NCI-H82 treated with DMSO at 0.1 percent for 48 hours (cell line): Measurements from ENCODE around the gene SH3TC2.

Source experiments
- DNase-seq: peaks from one replicate; lab custom pipeline; 2025; ENCODE audit not compliant: unreplicated experiment; lab: John Stamatoyannopoulos, UW

SH3TC2 gene

DNA sequence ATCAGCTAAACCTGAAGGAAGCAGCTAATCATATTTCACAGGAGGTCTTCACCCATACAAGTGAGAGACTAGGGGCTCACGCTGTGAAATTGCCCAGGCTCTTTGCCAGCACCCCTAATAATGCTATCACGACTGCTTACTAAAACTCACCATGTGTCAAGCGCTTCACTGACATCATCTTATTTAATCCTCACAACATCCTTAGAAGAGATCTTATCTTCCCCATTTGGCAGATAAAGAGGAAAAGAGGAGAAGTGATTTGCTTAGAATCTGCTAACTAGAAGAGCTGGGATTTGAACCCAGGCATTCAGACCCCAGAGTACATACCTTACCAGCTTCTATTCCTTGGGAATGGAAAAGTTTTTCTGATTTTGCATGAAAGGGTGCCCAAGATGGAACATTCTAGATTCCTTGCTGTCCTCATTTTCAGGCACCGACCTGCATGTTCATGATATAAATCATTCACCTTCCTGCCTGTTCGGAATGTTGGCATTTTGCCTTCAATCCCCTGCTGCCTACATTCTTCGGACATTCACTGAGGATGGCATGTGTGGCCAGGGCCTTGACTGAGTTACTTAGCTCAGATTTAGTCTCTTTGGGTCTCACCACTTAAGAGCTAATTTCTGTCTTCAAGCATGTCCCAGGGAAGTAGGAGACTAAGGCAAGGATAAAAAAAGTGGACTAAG lies 88.1 kb downstream of the SH3TC2 start:
- DNase-seq = no peak

GRCh38 chr5:148973455-148973854 lies 89.4 kb downstream of the SH3TC2 start:
- DNase-seq = no peak

GRCh38 chr5:148972974-148973374 lies 89.9 kb downstream of the SH3TC2 start:
- DNase-seq = no peak

DNA sequence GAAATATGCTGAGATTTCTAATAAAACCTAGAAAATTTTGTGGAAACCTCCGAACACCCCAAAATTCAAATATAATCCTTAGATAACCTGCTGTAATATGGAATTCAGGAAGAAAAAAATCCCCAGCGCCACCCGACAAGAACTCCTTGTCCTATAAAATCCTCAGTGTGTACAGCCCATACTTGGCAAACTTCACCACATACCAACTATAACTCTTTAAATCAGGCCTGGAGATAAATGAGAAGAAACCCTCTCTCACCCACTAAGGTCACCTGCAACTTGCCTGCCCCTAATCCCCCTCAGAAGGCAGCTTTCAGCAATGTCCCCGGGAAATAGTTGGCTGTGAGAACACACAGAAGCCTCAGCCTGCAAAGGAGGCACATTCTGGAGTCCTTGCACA lies 90.5 kb downstream of the SH3TC2 start:
- DNase-seq = no peak

- DNase-seq = no peak
Observed at GRCh38 chr5:148970876-148971275, 92.0 kb downstream of the SH3TC2 start.

- DNase-seq = no peak
Observed at GRCh38 chr5:148970228-148970627, 92.6 kb downstream of the SH3TC2 start.

DNA sequence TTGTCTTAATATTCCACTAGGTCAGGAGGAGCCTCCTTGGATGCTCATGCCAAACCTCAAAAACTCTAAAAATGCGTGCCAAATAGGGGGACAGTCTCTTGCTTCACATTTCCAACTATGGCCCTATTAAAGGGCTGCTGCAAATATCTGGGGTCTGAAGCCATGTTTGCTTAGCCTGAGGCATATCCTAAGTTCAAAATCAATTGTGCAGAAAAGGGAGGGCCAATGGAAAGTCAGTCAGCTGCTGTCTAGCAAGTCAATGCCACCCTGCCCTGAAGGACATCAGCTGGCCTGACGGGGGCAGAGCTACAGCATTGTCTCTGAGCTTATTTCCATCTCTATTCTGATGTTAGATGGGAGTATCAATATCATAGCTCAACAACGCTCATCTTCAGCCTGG lies 93.6 kb downstream of the SH3TC2 start:
- no peak for DNase-seq

GRCh38 chr5:148968311-148968710 lies 94.6 kb downstream of the SH3TC2 start:
- DNase-seq = no peak

- no peak for DNase-seq
Observed at GRCh38 chr5:148967783-148968182, 95.1 kb downstream of the SH3TC2 start.

DNA sequence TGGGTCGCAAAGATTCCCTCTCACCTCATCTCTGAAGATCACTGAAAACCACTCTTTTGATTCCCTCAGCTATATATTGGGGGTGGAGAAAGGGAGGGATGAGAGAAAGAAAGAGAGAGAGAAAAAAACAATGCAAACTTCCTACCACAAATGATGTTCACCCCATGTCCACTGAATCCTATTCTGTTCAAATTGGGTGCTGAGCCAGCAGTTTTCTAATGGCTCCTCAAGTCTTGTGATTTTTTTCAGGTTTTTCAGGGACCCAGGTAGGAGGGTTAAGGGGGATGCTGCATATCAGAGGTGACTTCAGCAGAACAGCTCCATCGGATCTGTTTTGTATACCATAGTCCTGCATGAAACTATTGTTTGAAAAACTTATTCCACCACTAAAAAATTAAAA lies 95.9 kb downstream of the SH3TC2 start:
- no peak for DNase-seq

DNA sequence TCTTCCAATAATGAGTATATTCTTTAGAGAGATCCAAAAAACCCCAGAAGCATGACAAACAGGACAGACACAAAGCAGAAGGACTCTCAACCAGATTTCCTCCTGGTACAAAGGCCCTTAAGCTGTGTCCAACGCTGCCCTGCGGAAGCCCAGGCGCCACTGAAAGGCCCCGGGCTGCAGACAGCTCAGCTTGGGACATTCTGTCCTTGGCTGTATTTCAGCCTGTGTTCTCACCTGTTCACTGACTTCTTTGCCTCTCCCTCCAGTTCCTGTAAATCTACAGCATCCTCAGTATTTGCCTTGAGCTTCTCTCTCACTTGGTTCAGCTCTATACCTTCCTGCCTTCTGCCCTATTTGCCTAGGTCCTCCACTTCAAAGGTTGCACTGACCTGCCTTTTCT lies 96.5 kb downstream of the SH3TC2 start:
- DNase-seq = no peak

- no peak for DNase-seq
Observed at GRCh38 chr5:148965511-148966265, 97.2 kb downstream of the SH3TC2 start.

- DNase-seq = no peak
Observed at GRCh38 chr5:148963664-148964063, 99.2 kb downstream of the SH3TC2 start.

DNA sequence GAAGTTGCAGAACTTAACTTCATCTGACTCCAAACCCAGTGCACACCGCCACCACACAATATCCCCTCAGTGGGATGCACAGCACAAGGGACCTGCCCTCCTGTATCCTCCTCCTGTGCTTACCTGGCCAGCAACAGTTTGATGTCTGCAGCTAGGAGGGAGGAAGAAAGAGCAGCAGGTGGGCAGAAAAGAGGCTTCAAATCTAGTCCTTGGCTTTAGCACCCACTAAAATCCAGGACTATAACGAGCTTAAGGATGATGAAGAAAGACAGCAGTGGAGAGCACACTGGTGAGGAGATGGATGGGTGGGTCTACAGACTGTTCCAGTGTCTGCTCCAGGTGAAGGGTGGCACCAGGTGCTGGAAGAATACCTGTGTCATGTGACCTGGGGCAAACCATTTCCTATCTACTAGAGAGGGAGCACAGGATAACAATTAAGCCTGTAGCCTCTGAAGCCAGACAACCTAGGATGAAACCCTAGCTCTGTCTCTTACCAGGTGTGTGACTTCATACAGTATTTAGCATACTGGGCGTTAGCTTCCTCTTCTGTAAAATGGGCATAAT lies 100.0 kb downstream of the SH3TC2 start:
- no peak for DNase-seq

DNA sequence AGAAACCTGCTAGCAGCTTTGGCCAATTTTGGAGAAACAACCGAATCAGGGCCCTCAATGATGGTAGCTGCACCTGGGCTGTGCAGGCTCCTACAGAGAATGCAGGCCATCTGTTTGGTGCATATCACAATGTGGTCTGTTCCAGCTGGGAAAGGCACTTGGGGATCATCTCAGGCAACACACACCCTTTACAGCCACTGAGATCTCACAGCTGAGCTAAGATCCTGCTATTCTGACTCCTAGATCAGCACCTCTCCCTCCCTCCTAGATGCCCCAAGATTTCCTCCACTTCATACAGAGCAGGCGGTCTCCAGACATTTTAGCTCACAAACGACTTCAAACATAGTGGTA lies 100.7 kb downstream of the SH3TC2 start:
- DNase-seq = no peak

GRCh38 chr5:148961261-148962199 lies 101.3 kb downstream of the SH3TC2 start:
- no peak for DNase-seq

DNA sequence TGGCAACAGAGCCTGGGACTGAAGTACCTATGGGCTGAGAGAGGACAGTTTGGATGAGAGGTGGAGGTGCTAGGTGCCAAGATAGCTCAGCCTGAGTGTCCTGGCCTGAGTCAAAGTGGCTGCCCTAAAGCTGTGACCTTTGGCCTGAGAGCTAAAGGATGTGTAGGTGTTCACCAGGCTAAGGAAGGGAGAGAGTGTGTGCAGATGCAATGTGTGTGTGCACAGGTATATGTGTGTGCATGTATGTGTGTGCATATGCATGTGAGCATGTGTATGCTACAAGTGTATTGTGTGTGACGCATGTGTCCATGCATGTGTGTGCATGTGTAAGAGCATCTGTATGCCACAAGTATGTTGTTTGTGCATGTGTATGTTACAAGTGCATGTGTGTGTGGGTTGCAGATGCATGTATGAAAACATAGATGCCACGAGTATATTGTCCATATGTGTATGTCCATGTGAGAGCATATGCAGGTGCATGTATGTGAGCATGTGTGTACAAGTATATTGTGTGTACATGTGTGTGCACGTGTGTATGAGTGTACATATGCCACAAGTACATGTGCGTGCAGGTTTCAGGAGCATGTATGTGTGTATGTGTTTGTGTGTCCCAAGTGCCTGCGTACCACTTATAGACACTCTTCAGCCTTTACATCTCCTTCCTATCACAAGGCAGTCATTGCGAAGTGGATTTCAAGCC lies 102.6 kb downstream of the SH3TC2 start:
- DNase-seq = no peak

DNA sequence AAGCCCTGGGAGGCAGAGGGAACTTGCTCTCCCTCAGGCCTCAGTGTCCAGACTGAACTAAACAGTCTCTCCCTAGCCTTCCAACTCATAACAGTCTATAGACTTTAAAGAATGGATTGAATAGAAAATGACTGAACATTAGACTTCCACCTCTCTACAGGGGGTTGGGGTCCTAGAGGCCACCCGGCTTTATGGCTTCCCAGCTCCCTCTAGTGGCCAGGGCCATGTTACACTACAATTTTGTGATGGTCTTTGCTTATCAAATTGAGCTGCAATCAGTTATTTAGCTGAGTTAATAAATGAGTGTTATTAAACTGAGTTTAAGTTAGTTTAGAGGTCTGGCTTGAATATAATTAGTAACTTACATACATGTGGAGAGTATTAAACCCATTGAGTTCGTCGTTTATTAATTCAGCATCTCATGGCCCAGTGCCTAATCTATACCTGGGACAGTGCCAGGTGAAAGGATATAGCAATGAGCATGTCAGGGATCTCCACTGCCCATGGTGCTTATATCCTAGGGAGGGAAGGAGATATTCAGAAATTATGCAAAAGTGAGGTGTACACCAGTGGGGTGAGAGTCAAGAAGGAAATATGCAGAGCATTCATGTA lies 105.2 kb downstream of the SH3TC2 start:
- peak; percentile 13 for DNase-seq

GRCh38 chr5:148956477-148957385 lies 106.1 kb downstream of the SH3TC2 start:
- DNase-seq = no peak
